ENCODE results near the gene SNUPN.

DNA sequence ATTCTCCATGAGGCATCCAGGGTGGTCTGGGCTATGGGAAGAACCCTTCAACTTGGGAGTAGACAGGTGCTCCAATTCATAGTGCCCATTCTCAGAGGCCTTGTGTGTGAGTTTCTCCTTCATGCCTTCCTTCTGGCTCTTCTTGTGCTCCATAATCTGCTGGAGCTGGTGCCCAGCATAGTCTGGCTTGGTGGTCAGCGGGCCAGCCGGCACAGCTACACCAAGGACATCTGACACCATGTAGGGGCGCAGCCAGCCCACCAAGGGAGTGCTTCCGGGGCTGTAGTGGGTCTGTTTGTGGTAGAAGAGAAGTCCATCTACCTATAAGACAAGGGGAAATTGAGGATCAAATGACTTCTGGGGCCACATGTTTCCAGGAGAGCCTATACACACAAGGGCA lies 27.2 kb downstream of the SNUPN start:
- TF ChIP-seq CTCF (optimal IDR thresholded peaks at IDR 0.05 in 1 of 3, IDR thresholded peaks at IDR 0.05 in 1 of 3, conservative IDR thresholded peaks at IDR 0.05 in 1 of 3; ENCODE audit: extremely low read depth in 1 of 3, insufficient read depth in 2 of 3, low read length in 3 of 3) (no peak), EZH2 (IDR thresholded peaks at IDR 0.05; ENCODE audit: low read length) (no peak)
